Heart right ventricle (tissue), 16 donors: Measurements from ENCODE around the gene BLMH. TPM values are rescaled to one million over a fixed set of nuclear protein-coding genes. Genes with fewer than 3 reads are reported as not detected.

Experiments used
- ATAC-seq, 8 donors: fragments of 200-7000 bp; cut with Tn5 transposase; one replicate each; pipeline ENCODE4 v1.9.1; 2020; ENCODE audit warnings: mild to moderate bottlenecking in 8 of 8, moderate library complexity in 8 of 8, moderate number of reproducible peaks in 1 of 8
- DNase-seq, 2 donors: peaks; one replicate each; pipeline ENCODE4 v3.0.0-alpha.2; 2020
- H3K27ac ChIP-seq, 10 donors: fragments of 200-600 bp; sonication (generic) in 2 of 10; one replicate each; pipeline versions ENCODE4 v1.5.0 to v1.8.0; 2020 to 2022; ENCODE audit warnings: mild to moderate bottlenecking in 3 of 10
- H3K27me3 ChIP-seq, 7 donors: fragments of 200-600 bp; one replicate each; pipeline ENCODE4 v1.8.0; 2021 to 2022; ENCODE audit warnings: mild to moderate bottlenecking in 2 of 7
- H3K36me3 ChIP-seq, 9 donors: fragments of 200-600 bp; sonication (generic) in 1 of 9; one replicate each; pipeline versions ENCODE4 v1.5.0 to v1.8.0; 2020 to 2022; ENCODE audit warnings: mild to moderate bottlenecking in 2 of 9
- H3K4me1 ChIP-seq, 9 donors: fragments of 200-600 bp; sonication (generic) in 1 of 9; one replicate each; pipeline versions ENCODE4 v1.5.0 to v1.8.0; 2020 to 2022; ENCODE audit warnings: mild to moderate bottlenecking in 4 of 9
- H3K4me3 ChIP-seq, 10 donors: fragments of 200-600 bp; sonication (generic) in 2 of 10; one replicate each; pipeline versions ENCODE4 v1.5.0 to v1.8.0; 2020 to 2022; ENCODE audit warnings: mild to moderate bottlenecking in 7 of 10, moderate library complexity in 2 of 10
- H3K9me3 ChIP-seq, 11 donors: fragments of 200-600 bp in 10 of 11; sonication (generic) in 2 of 11; one replicate each; pipeline versions ENCODE4 v1.5.0 to v1.8.0; 2013 to 2022; ENCODE audit warnings: mild to moderate bottlenecking in 2 of 11, control low read depth in 1 of 11, moderate library complexity in 1 of 11
- WGBS, 2 donors: extraction: QIAGEN DNeasy Blood & Tissue Kit; methylation state at CpG; one replicate each; pipeline ENCODE4 v1.1.7; 2013; ENCODE audit warnings: inconsistent platforms in 1 of 2; 5-methylcytosine and 5-hydroxymethylcytosine counted together
- intact Hi-C, 10 donors: fragments of 100-400 bp; cut with DNase I; formaldehyde crosslinking; loops; one replicate each; pipeline versions ENCODE4 v1.11.1 to v1.14.2; 2022
- polyA plus RNA-seq, 2 donors: library from polyadenylated mRNA; stranded (reverse); fragments of 200-250 nt; gene quantifications; one replicate each; pipeline ENCODE4 v1.2.3, GENCODE V29; 2013
- total RNA-seq, 10 donors: library from RNA; stranded (reverse); fragmentation: NEBNext Ultra II Directional in 3 of 10; extraction: Animal tissue kit (Norgen Biotek cat#: 25700) in 3 of 10; gene quantifications; one replicate each; pipeline versions ENCODE4 v1.2.1 to v1.2.4, GENCODE V29; 2021 to 2023
- TF ChIP-seq, protein P1 (sequence below), 9 donors: fragments of 200-600 bp; sonication (generic) in 2 of 9; IDR thresholded peaks; one replicate each; pipeline versions ENCODE4 v1.5.0 to v1.8.0; 2021 to 2022; ENCODE audit warnings: antibody characterized with exemption in 9 of 9, mild to moderate bottlenecking in 5 of 9, moderate library complexity in 1 of 9
- donor health status: Arrhythmogenic right ventricular cardiomyopathy.
- donor health status: ischemic (EF 13 %, LVEDD 7.1; RV severe dilation, severe dysfunction).
- donor health status: healthy with polysubstance abuse.
- donor health status: DM: no; HTN: yes; CAD: no.
- donor health status: DM: no; HTN: no; CAD: no.
- donor health status: ischemic (EF 25% LVEDD 6.9; RV normal size, moderate dysfunction).
- donor health status: ischemic (EF 25% LVEDD 5.7; RV mildly dilated, moderate dysfunction).
- donor health status: healthy.
- donor health status: DM: yes; HTN: yes; CAD: no.
- donor health status: Ischemic cardiomyopathy.
- donor health status: ischemic (EF 35%, LVEDD 5.7; RV mildly dilated, moderate dysfunction).
- donor health status: nonischemic (EF 11% LVEDD 7.7; RV severe dilation, severe dysfunction).
- donor health status: DM: yes; HTN: yes; CAD: no.
- donor health status: PGD.
- donor health status: ischemic (EF 29% LVEDD 5.4; RV normal size, mild dysfunction).
- donor health status: nonischemic (EF 23%, LVEDD 6.1; RV moderate dilation, normal function).

BLMH gene
- total and polyA plus RNA-seq, 12 donors: 9.6 to 22.2 (median 15.7) TPM

DNA sequence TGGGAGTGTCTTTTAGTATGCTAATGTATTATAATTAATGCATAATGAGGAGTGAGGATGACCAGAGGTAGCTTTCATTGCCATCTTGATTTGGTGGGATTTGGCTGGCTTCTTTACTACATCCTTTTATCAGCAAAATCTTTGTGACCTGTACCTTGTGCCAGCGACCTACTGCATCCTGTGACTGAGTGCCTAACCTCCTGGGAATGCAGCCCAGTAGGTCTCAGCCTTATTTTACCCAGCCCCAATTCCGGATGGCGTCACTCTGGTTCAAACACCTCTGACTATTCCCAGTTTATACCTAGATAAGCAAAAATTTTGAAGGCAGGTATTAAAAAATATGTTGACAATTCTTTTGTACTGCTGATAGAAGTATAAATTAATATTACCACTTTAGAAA is 10.5 kb upstream of the BLMH start:
- no peaks in the 10 kb centered on the region for H3K36me3 ChIP-seq
- H3K27me3 ChIP-seq: peaks cover 0 to 6% (median 0%) of the 10 kb centered on the region in 7 donors
- H3K4me1 ChIP-seq: no peaks in the 10 kb centered on the region
- H3K9me3 ChIP-seq: peaks cover 0 to 7% (median 0%) of the 10 kb centered on the region in 11 donors
- intact Hi-C loops: loop anchor here in 1 of 10 donors (5.0 kb wide), 1 partner anchor 35 kb away; no protein-coding TSS in a partner anchor
- H3K4me3 ChIP-seq: no peak overlapping the region
- TF ChIP-seq, protein P1, sequence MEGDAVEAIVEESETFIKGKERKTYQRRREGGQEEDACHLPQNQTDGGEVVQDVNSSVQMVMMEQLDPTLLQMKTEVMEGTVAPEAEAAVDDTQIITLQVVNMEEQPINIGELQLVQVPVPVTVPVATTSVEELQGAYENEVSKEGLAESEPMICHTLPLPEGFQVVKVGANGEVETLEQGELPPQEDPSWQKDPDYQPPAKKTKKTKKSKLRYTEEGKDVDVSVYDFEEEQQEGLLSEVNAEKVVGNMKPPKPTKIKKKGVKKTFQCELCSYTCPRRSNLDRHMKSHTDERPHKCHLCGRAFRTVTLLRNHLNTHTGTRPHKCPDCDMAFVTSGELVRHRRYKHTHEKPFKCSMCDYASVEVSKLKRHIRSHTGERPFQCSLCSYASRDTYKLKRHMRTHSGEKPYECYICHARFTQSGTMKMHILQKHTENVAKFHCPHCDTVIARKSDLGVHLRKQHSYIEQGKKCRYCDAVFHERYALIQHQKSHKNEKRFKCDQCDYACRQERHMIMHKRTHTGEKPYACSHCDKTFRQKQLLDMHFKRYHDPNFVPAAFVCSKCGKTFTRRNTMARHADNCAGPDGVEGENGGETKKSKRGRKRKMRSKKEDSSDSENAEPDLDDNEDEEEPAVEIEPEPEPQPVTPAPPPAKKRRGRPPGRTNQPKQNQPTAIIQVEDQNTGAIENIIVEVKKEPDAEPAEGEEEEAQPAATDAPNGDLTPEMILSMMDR (IDR thresholded peaks at IDR 0.05): no peak
- ATAC-seq (no peak), DNase-seq (no peak)
- no peak overlapping the region for H3K27ac ChIP-seq
- WGBS, 2 donors: 77 to 78% methylated on average over 3 of the region's 3 CpGs

DNA sequence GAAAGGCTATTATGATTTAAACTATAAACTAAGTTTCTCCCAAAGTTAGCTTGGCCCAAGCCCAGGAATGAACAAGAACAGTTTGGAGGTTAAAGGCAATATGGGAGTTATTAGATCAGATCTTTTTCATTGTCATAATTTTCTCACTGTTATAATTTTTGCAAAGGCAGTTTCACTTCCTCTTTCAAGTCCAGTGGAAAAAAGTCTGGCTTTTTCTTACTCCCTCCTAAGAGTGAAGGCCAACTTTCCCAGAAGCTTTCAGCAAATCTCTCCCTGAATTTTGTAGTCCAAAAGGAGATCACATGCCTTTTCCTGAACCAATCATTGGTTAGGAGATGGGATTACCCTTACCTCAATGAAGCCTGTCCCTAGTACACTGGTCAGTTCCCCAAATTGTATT is 9.1 kb upstream of the BLMH start:
- no peak for DNase-seq
- Histone ChIP-seq H3K27me3 (peaks cover 0 to 6% (median 0%) of the 10 kb centered on the region in 7 donors), H3K4me1 (no peaks in the 10 kb centered on the region), H3K36me3 (no peaks in the 10 kb centered on the region), H3K9me3 (peaks cover 0 to 7% (median 0%) of the 10 kb centered on the region in 11 donors), H3K4me3 (no peak overlapping the region), H3K27ac (no peak overlapping the region)
- TF ChIP-seq, protein P1 (IDR thresholded peaks at IDR 0.05): no peak
- ATAC-seq: no peak
- intact Hi-C loops: loop anchor here in 1 of 10 donors (5.0 kb wide), 1 partner anchor 36 kb away; no protein-coding TSS in a partner anchor

DNA sequence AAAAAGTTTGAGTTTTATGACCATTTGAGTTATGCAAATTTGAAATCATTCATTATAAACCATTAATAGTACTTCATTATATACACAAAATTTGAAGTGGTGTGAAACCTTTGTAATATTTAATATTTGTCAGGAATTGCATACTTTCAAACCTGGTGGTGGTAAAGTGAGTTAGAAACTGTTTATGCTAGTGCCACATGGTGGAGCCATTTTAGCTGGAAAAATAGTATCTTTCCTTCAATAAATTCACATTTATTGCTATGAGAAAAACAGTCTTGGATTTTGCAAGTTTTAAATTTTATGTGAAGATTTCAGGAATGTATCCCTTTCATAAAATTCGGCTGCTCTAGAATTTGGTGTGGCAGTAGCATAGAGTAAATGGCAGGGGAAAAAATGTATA is 7.3 kb upstream of the BLMH start:
- peaks cover 0 to 7% (median 0%) of the 10 kb centered on the region in 11 donors for H3K9me3 ChIP-seq
- no peak overlapping the region for H3K27ac ChIP-seq
- ATAC-seq (no peak), DNase-seq (no peak)
- intact Hi-C loops: loop anchor here in 1 of 10 donors (10.0 kb wide), 1 partner anchor 76 kb away; the partner anchor contains the start of gene CPD
- H3K27me3 ChIP-seq: no peaks in the 10 kb centered on the region
- WGBS, 2 donors: 79 to 88% methylated on average over 1 of the region's 1 CpG
- TF ChIP-seq, protein P1 (IDR thresholded peaks at IDR 0.05): no peak
- H3K36me3 ChIP-seq: no peaks in the 10 kb centered on the region
- no peak overlapping the region for H3K4me3 ChIP-seq
- no peaks in the 10 kb centered on the region for H3K4me1 ChIP-seq

DNA sequence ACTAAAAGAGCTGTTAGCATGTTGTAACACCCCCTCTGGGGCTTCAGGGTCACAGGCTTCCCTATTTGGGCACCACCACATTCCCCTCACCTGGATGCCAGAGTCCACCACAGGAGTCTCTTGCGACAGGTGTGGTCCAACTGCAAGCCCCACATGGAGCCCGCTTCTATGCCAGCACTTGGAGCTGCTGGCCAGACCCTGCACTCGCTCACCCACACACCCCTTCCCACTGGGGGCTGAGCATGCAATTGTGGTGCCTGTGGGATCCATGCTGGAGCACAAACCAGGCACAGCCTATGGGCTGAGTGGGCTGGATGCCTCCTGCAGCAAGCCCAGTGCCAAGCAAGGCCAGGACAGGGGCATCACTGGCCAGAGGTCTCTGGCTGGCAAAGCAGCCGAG is 6.0 kb upstream of the BLMH start:
- peaks cover 0 to 7% (median 0%) of the 10 kb centered on the region in 11 donors for H3K9me3 ChIP-seq
- H3K36me3 ChIP-seq: no peaks in the 10 kb centered on the region
- H3K4me1 ChIP-seq: peaks cover 0 to under 1% (median 0%) of the 10 kb centered on the region in 9 donors
- intact Hi-C loops: loop anchor here in 1 of 10 donors (10.0 kb wide), 1 partner anchor 77 kb away; the partner anchor contains the start of gene CPD
- no peak for DNase-seq
- no peak overlapping the region for H3K4me3 ChIP-seq
- H3K27me3 ChIP-seq: no peaks in the 10 kb centered on the region
- 93 to 95% methylated on average over 4 of the region's 4 CpGs for WGBS, 2 donors
- TF ChIP-seq, protein P1 (IDR thresholded peaks at IDR 0.05): no peak
- no peak for ATAC-seq
- no peak overlapping the region for H3K27ac ChIP-seq
